Stomach smooth muscle (tissue), 2 donors: ENCODE results near the gene BLVRB.
A peak's percentile ranks its signal among the peaks of the same experiment; 100 is the strongest.

Source experiments
- H3K27ac ChIP-seq: one replicate; pipeline ENCODE4 v1.7.0; 2013; ENCODE audit warnings: mild to moderate bottlenecking, low read length, inconsistent platforms
- H3K27me3 ChIP-seq, 2 donors: one replicate each; pipeline ENCODE4 v1.7.0; 2013; ENCODE audit warnings: low read length in 2 of 2; ENCODE audit not compliant: insufficient read depth in 2 of 2, control insufficient read depth in 1 of 2
- H3K36me3 ChIP-seq, 2 donors: one replicate each; pipeline ENCODE4 v1.7.0; 2013; ENCODE audit warnings: low read length in 2 of 2; ENCODE audit not compliant: control insufficient read depth in 2 of 2, insufficient read depth in 2 of 2
- H3K4me1 ChIP-seq: one replicate; pipeline ENCODE4 v1.7.0; 2013; ENCODE audit warnings: low read length; ENCODE audit not compliant: control insufficient read depth, insufficient read depth
- H3K4me3 ChIP-seq, 2 donors: one replicate each; pipeline ENCODE4 v1.7.0; 2013; ENCODE audit warnings: low read length in 2 of 2
- H3K9ac ChIP-seq, 2 donors: one replicate each; pipeline ENCODE4 v1.7.0; 2013; ENCODE audit warnings: low read length in 2 of 2, mild to moderate bottlenecking in 1 of 2
- H3K9me3 ChIP-seq, 2 donors: one replicate each; pipeline ENCODE4 v1.7.0; 2013; ENCODE audit warnings: low read length in 2 of 2; ENCODE audit not compliant: control insufficient read depth in 2 of 2
- donor health status: healthy.
- donor health status: Pancreatic carcinoma.

Gene BLVRB

DNA sequence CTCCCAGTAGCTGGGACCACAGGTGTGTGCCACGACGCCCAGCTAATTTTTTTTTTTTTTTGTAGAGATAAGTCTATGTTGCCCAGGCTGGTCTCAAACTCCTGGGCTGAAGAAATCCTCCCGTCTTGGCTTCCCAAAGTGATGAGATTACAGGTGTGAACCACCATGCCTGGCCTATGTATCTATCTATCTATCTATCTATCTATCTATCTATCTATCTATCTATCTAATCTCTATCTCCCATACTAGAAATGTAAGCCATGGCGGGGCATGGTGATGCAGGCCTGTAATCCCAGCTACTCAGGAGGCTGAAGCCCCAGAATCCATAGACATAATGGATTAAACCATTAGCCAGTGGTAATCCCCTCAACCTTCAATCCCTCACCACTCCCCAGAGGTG, 14.9 kb downstream of the BLVRB start:
- Histone ChIP-seq H3K36me3 (peaks cover 8 to 23% of the 10 kb centered on the region in 2 donors), H3K27me3 (no peaks in the 10 kb centered on the region), H3K9me3 (no peaks in the 10 kb centered on the region), H3K27ac (no peak overlapping the region), H3K4me1 (no peaks in the 10 kb centered on the region), H3K4me3 (no peak overlapping the region), H3K9ac (no peak overlapping the region)

DNA sequence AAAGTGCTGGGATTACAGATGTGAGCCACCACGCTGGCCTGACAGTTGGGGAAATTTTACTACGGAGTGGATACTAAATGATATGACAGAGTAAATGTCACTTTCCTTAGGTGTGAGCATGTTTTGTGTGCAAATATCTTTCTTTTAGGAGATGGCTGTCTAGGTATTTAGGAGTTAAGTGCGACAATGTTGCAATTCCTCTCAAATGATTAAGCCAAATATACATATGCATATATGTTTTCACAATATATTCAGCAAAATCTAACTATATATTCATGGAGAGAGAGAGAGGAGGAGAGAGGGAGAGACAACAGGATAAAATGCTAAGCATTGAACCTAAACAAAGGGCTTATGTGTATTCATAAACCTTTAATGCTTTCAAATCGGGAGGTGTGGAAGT, 16.0 kb downstream of the BLVRB start:
- no peak overlapping the region for H3K9ac ChIP-seq
- H3K4me1 ChIP-seq: no peaks in the 10 kb centered on the region
- H3K4me3 ChIP-seq: no peak overlapping the region
- no peaks in the 10 kb centered on the region for H3K9me3 ChIP-seq
- peaks cover 4 to 21% of the 10 kb centered on the region in 2 donors for H3K36me3 ChIP-seq
- H3K27ac ChIP-seq: no peak overlapping the region
- H3K27me3 ChIP-seq: no peaks in the 10 kb centered on the region

DNA sequence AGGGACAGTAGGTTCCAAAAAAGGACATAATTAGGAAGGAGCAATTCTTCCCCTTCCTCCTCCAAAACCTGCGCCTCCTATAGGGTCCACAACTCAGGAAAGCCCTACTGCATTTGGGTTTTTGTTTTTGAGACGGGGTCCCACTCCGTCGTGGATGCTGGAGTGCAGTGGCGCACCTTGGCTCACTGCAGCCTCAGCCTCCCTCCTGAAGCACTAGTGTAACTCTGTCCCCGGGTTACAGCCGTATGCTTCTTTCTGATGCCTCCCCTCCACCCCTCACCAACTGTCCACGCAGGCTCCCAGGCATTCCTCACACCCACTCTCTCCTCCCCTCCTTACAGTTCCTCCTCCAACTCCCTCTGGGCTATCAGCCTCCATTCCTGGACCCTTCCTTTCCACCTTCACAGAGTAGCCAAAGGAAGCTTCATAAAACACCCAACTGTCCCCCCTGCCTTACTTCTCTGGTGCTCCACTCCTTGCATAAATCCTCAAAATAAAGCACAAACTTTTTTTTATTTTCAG, 19.2 kb downstream of the BLVRB start:
- Histone ChIP-seq H3K27me3 (no peaks in the 10 kb centered on the region), H3K9me3 (no peaks in the 10 kb centered on the region), H3K4me1 (peaks cover 15% of the 10 kb centered on the region), H3K4me3 (no peak overlapping the region), H3K36me3 (peaks cover 9 to 26% of the 10 kb centered on the region in 2 donors), H3K27ac (peak overlapping the region; percentile 49), H3K9ac (no peak overlapping the region)

DNA sequence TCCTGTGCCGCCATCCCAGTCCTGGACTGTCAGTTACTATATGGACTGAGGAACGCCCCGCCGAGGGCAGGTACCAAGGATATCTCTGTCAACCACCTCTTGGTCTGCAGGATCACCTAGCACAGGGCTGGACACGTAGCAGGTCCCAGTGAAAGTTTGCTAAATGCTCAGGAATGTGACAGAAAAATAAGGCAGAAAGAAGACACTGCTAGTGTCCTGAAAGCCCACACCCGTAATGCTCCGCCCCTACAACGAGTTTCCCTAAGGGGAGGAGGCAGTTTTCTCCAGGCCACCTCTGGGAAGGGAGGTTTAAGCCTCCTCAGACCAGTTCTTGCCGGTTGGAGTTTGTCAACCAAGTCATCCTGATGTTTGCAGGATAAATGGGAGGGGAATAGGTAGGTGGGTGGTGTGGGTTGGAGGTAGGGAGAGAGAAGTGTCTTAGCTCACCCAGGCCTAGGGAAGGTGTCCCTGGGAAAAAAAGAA, 19.7 kb downstream of the BLVRB start:
- H3K9ac ChIP-seq: no peak overlapping the region
- H3K27ac ChIP-seq: peak overlapping the region; percentile 49
- H3K4me3 ChIP-seq: no peak overlapping the region

DNA sequence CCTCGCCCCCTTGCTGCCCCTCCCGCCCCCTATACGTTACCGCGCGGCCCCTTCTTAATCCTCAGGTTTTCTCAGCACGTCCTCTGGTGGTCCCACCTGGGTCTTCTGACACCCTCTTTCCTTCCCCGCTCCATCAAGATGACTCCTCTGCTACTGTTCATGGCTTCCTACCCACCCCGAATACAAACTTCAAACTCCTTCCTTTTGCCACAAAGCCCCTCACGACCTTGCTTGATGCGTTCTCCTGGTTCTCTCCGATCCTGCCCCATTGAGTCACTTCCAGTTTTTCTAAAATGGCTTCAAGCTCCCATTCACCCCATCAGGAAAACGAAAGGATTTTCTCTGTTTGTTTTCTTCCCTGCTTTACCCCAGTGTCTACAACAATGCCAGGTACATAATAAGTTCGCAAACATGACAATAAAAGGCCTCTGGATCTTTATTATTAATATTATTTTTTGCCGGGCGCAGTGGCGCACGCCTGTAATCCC, 20.7 kb downstream of the BLVRB start:
- peak overlapping the region; percentile 58 to 100 for H3K4me3 ChIP-seq
- H3K9me3 ChIP-seq: no peaks in the 10 kb centered on the region
- peaks cover 24% of the 10 kb centered on the region for H3K4me1 ChIP-seq
- no peaks in the 10 kb centered on the region for H3K27me3 ChIP-seq
- H3K27ac ChIP-seq: peak overlapping the region; percentile 99
- peaks cover 20 to 37% of the 10 kb centered on the region in 2 donors for H3K36me3 ChIP-seq
- H3K9ac ChIP-seq: peak overlapping the region; percentile 77 to 86

More for the DNA sequence above, 19.7 kb downstream of the BLVRB start:
- Histone ChIP-seq H3K36me3 (peaks cover 14 to 28% of the 10 kb centered on the region in 2 donors), H3K9me3 (no peaks in the 10 kb centered on the region), H3K27me3 (no peaks in the 10 kb centered on the region), H3K4me1 (peaks cover 20% of the 10 kb centered on the region)

DNA sequence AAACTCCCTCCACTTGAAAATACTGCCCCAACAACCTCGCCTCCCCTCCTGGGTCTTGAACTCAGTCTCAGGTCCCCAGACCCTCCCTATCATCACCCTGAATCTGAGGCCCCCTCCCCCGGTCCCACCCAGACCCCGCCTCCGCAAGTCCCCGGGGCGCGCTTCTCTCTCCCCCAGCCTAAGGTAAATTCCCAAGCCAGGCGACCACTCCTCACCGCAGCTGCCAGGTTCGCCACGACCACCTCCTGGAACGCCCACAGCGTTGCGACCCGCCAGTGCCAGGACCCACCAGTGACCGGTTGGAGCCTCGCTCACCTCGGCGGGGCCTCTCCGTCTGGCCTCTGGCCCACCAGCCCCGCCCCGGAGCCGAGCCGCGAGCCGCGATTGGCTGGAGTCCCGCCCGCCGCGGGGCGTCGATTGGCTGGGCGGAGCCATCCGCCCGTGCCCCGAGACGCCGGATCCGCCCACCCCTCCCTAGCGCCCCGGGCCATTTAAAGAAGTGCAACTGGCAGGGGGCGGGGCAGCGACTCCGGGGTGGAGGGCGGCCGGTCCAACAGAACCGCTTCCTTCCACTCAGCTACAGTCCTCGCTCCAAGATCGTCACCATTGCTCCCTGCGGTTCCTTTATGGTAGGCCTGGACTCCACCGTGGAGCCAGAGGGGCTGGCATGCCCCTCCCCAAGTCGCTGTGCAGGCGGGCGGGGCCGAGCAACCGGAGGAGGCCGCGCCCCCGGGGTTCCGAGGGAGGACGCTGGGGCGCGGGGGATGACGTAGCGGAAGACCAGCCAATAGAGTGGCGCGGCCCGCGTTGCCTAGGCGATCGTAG, 21.3 kb downstream of the BLVRB start, which contains the start of gene SERTAD3:
SERTAD3 (minus strand) TSS at position 336 of the 825 bp plus-strand sequence. CDS start 2,255 bp downstream, outside the sequence.
- no peaks in the 10 kb centered on the region for H3K9me3 ChIP-seq
- H3K4me1 ChIP-seq: peaks cover 24% of the 10 kb centered on the region
- H3K27ac ChIP-seq: peak within 1 kb of the TSS; percentile 99
- peak within 1 kb of the TSS; percentile 83 to 100 for H3K9ac ChIP-seq
- H3K4me3 ChIP-seq: peak within 1 kb of the TSS; percentile 73 to 100
- H3K27me3 ChIP-seq: no peaks in the 10 kb centered on the region
- H3K36me3 ChIP-seq: peaks cover 20 to 34% of the 10 kb centered on the region in 2 donors

DNA sequence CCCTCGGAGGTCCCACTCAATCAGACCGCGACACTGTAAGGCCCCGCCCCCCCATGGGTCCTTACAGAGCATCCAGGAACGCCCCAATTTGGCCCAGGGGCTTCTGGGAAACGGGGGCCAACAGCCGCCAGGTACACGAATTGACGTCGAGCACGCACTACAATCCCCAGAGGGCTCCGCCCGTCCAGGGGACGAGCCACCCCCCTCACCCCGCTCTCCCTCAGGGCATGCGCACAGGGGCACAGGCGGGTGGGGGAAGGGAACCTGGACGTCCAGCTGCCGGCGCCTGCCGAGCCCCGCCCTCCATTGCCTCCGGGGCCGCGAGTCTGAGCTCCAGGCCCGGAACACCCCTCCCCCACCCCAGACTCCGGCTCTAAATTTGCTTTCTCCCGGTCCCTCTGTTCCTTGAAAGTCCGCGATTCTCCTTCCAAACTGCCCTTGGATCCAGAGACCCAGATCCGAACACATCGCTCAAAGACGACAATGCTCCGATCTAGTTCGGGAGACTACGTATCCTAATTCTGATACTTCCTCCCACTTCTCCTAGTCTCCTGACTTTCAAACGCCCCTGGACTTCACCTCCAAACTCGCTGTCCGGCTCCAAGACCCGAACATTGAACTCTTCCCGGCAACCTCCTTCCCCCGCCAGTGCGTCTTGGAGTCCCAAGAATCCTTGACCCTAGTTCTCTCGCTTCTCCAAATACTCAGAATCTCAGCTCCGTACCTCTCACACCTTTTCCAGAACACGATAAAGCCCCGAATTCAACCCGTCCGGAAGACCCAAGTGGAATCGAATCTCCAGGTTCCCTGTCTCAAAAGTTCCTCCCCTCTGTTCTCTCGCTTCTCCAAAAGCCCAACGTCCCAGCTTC, 22.2 kb downstream of the BLVRB start:
- Histone ChIP-seq H3K9me3 (no peaks in the 10 kb centered on the region), H3K9ac (peak overlapping the region; percentile 83 to 100), H3K27me3 (no peaks in the 10 kb centered on the region), H3K36me3 (peaks cover 20 to 29% of the 10 kb centered on the region in 2 donors), H3K4me1 (peaks cover 24% of the 10 kb centered on the region), H3K4me3 (peak overlapping the region; percentile 73 to 100), H3K27ac (peak overlapping the region; percentile 99)

DNA sequence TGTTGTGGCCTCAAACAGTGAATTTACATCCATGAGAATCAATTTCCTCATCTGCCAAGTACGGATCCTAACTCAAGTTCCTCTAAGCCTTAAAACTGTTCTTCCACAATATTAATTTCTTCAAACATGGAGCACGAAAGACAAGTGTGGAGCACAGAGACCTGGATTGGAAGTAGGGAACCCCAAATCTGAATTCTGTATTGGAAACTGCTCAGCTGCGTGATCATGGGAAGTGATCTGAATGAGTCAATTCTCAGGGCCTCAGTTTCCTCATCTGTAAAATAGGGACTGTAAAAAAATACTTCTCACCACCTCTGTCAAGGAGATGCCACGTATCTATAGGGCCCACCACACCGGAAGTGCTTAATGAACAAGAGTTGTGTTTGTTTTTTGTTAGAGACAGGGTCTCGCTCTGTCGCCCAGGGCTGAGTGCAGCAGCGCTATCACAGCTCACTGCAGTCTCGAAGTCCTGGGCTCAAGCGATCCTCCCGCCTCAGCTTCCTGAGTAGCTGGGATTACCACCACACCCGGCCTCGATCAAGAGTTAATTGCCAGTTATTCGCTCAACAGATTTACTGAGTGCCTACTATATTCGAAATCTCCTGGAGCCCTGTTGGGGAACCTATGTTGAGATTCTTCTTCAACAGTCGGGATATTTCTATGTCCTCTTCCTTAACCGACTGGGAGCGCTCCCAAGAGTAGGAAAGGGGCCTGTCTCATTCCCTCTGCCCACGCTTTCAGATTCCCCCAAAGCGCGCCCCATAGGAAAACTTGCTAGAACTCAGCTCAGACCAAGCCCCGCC, 23.0 kb downstream of the BLVRB start:
- peaks cover 17 to 23% of the 10 kb centered on the region in 2 donors for H3K36me3 ChIP-seq
- no peaks in the 10 kb centered on the region for H3K27me3 ChIP-seq
- peak overlapping the region; percentile 58 to 65 for H3K9ac ChIP-seq
- H3K27ac ChIP-seq: peak overlapping the region; percentile 99
- H3K9me3 ChIP-seq: no peaks in the 10 kb centered on the region
- H3K4me3 ChIP-seq: peak overlapping the region; percentile 63 to 100
- peaks cover 24% of the 10 kb centered on the region for H3K4me1 ChIP-seq

DNA sequence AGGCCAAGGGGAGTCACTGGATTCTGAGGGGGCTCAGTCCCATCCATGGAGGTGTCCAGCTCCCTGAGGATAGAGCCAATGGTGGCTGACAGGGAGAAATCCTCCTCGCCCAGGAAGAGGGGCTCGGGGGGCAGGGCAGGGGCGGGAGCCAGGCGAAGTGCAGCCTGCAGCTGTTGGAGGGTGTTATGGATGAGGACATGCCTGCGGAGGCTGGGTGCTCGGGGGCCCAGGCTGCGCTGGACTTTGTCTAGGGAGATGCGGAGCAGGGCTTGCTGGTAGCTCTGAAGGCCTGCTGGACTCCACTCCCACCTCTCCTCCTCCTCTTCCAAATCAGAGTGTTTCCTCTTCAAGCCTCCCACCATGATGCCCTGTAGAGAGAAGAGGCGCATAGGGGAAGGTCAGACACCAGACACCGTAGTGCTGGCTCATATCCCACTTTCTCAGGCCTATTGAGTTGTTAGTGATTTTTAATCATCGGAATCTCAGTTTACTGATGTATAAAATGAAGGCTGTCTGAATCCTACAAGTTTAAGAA, 23.8 kb downstream of the BLVRB start:
- Histone ChIP-seq H3K9me3 (no peaks in the 10 kb centered on the region), H3K36me3 (peaks cover 16 to 22% of the 10 kb centered on the region in 2 donors), H3K4me1 (peaks cover 24% of the 10 kb centered on the region), H3K27me3 (no peaks in the 10 kb centered on the region), H3K9ac (peak overlapping the region in 1 of 2 donors; percentile 65), H3K27ac (no peak overlapping the region), H3K4me3 (peak overlapping the region in 1 of 2 donors; percentile 100)
